ENCODE results near the gene TRIM71. TPM values are rescaled to one million over a fixed set of nuclear protein-coding genes. Genes with fewer than 3 reads are reported as not detected.

The TRIM71 gene
- polyA plus RNA-seq, 1 donor from 2014 or later: 4.0 TPM

GRCh38 chr3:32841341-32841740, 23.5 kb downstream of the TRIM71 start:
- H3F3A ChIP-seq (ENCODE audit: insufficient read depth, low read length, poor library complexity, severe bottlenecking): no peaks in the 10 kb centered on the region
- H4K20me1 ChIP-seq (ENCODE audit: insufficient read depth): no peaks in the 10 kb centered on the region
- no peak overlapping the region for H3K4me3 ChIP-seq (ENCODE audit: low read length)
- H3K36me3 ChIP-seq (ENCODE audit: insufficient read depth, low read length): no peaks in the 10 kb centered on the region
- no peak overlapping the region for H3K4me2 ChIP-seq (ENCODE audit: low read length)
- no peak overlapping the region for H3K9ac ChIP-seq (ENCODE audit: low read length)
- H3K9me2 ChIP-seq (ENCODE audit: insufficient read depth, low read length): no peaks in the 10 kb centered on the region
- H2AFZ ChIP-seq (ENCODE audit: low read depth, low read length): no peak overlapping the region
- TF ChIP-seq EZH2 (IDR thresholded peaks at IDR 0.05; ENCODE audit: borderline replicate concordance, insufficient read depth, low read length, poor library complexity, severe bottlenecking): no peak
- no peak for TF ChIP-seq MXI1 (conservative IDR thresholded peaks at IDR 0.05; ENCODE audit: poor library complexity, severe bottlenecking)
- no peak for TF ChIP-seq TAF1 (IDR thresholded peaks at IDR 0.05; ENCODE audit: low read depth)
- TF ChIP-seq RAD21 (conservative IDR thresholded peaks at IDR 0.05): no peak
- TF ChIP-seq CTCF (IDR thresholded peaks at IDR 0.05; ENCODE audit: poor library complexity, severe bottlenecking): no peak
- no peak for TF ChIP-seq SMC3 (conservative IDR thresholded peaks at IDR 0.05; ENCODE audit: poor library complexity)
- no peak for TF ChIP-seq EP300 (conservative IDR thresholded peaks at IDR 0.05; ENCODE audit: poor library complexity, severe bottlenecking)
- no peak for TF ChIP-seq POLR2AphosphoS5 (IDR thresholded peaks at IDR 0.05)
- no peak overlapping the region for H3K27ac ChIP-seq (ENCODE audit: low read length)
- peaks cover 24% of the 10 kb centered on the region for H3K79me2 ChIP-seq (replicated peaks; ENCODE audit: insufficient read depth, low read length)
- H3K9me3 ChIP-seq (ENCODE audit: low read length): no peaks in the 10 kb centered on the region
- no peaks in the 10 kb centered on the region for H3K27me3 ChIP-seq (ENCODE audit: insufficient read depth, low read depth, low read length)

GRCh38 chr3:32841867-32842470, 24.2 kb downstream of the TRIM71 start:
- H3K4me3 ChIP-seq (ENCODE audit: low read length): no peak overlapping the region
- no peak overlapping the region for H3K4me2 ChIP-seq (ENCODE audit: low read length)
- no peak overlapping the region for H2AFZ ChIP-seq (ENCODE audit: low read depth, low read length)
- no peaks in the 10 kb centered on the region for H3K27me3 ChIP-seq (ENCODE audit: insufficient read depth, low read depth, low read length)
- no peak overlapping the region for H3K27ac ChIP-seq (ENCODE audit: low read length)
- H3K9me3 ChIP-seq (ENCODE audit: low read length): no peaks in the 10 kb centered on the region
- H3K9me2 ChIP-seq (ENCODE audit: insufficient read depth, low read length): no peaks in the 10 kb centered on the region
- H3K36me3 ChIP-seq (ENCODE audit: insufficient read depth, low read length): no peaks in the 10 kb centered on the region
- H3K9ac ChIP-seq (ENCODE audit: low read length): no peak overlapping the region
- H3F3A ChIP-seq (ENCODE audit: insufficient read depth, low read length, poor library complexity, severe bottlenecking): no peaks in the 10 kb centered on the region
- TF ChIP-seq EZH2 (IDR thresholded peaks at IDR 0.05; ENCODE audit: borderline replicate concordance, insufficient read depth, low read length, poor library complexity, severe bottlenecking) (no peak), SMC3 (conservative IDR thresholded peaks at IDR 0.05; ENCODE audit: poor library complexity) (no peak), REST (IDR thresholded peaks at IDR 0.05; ENCODE audit: borderline replicate concordance) (no peak), POLR2AphosphoS5 (IDR thresholded peaks at IDR 0.05) (no peak), RAD21 (conservative IDR thresholded peaks at IDR 0.05) (no peak), CTCF (IDR thresholded peaks at IDR 0.05; ENCODE audit: poor library complexity, severe bottlenecking) (no peak)
- peaks cover 28% of the 10 kb centered on the region for H3K79me2 ChIP-seq (replicated peaks; ENCODE audit: insufficient read depth, low read length)
- H4K20me1 ChIP-seq (ENCODE audit: insufficient read depth): no peaks in the 10 kb centered on the region
